OCI-LY1 (cell line): Measurements from ENCODE around the gene ZPR1.

Source experiments
- H2AFZ ChIP-seq: fragments of 200-600 bp; sonication (generic), shearing (Covaris generic); 2 replicates; pipeline ENCODE4 v1.6.0; 2014; ENCODE audit warnings: antibody characterized with exemption, mild to moderate bottlenecking, low read length
- H3F3A ChIP-seq: fragments of 200-600 bp; sonication (generic), shearing (Covaris generic); 2 replicates; pipeline ENCODE4 v1.6.0; 2014; ENCODE audit warnings: mild to moderate bottlenecking, antibody characterized with exemption, low read length, moderate library complexity; ENCODE audit not compliant: insufficient read depth
- H3K27ac ChIP-seq: fragments of 200-600 bp; sonication (generic); 2 replicates; pipeline ENCODE4 v1.5.1; 2014; ENCODE audit warnings: low read length, mixed run types, mild to moderate bottlenecking, low read depth; ENCODE audit not compliant: poor library complexity, severe bottlenecking
- H3K27me3 ChIP-seq: fragments of 200-600 bp; sonication (generic); 2 replicates; pipeline ENCODE4 v1.6.0; 2014; ENCODE audit warnings: antibody characterized with exemption, mild to moderate bottlenecking, low read length, moderate library complexity; ENCODE audit not compliant: insufficient read depth
- H3K36me3 ChIP-seq: fragments of 200-600 bp; sonication (generic); 2 replicates; pipeline ENCODE4 v1.6.1; 2014; ENCODE audit warnings: mild to moderate bottlenecking, antibody characterized with exemption, low read length, moderate library complexity, mixed read lengths; ENCODE audit not compliant: insufficient read depth
- H3K4me1 ChIP-seq: fragments of 200-600 bp; sonication (generic); 2 replicates; pipeline ENCODE4 v1.5.1; 2014; ENCODE audit warnings: mild to moderate bottlenecking, low read length, moderate library complexity; ENCODE audit not compliant: insufficient read depth, severe bottlenecking
- H3K4me2 ChIP-seq: fragments of 200-600 bp; sonication (generic), shearing (Covaris generic); 2 replicates; pipeline ENCODE4 v1.6.1; 2014; ENCODE audit warnings: low read length
- H3K4me3 ChIP-seq: fragments of 200-600 bp; sonication (generic); 2 replicates; pipeline ENCODE4 v1.5.1; 2014; ENCODE audit warnings: low read length, low read depth, mild to moderate bottlenecking, mixed read lengths; ENCODE audit not compliant: poor library complexity, severe bottlenecking
- H3K79me2 ChIP-seq: fragments of 200-600 bp; shearing (Covaris generic); 2 replicates; pipeline ENCODE4 v1.6.1; 2016; ENCODE audit warnings: mixed run types, low read length, mixed read lengths; ENCODE audit not compliant: insufficient read depth
- H3K9ac ChIP-seq: fragments of 200-600 bp; sonication (generic), shearing (Covaris generic); 2 replicates; pipeline ENCODE4 v1.6.1; 2014; ENCODE audit warnings: mild to moderate bottlenecking, low read length, mixed read lengths
- H3K9me2 ChIP-seq: fragments of 200-600 bp; sonication (generic), shearing (Covaris generic); 2 replicates; pipeline ENCODE4 v1.6.1; 2014; ENCODE audit warnings: low read depth, mild to moderate bottlenecking, low read length, mixed read lengths
- H3K9me3 ChIP-seq: fragments of 200-600 bp; shearing (Covaris generic); 2 replicates; pipeline ENCODE4 v1.6.1; 2014; ENCODE audit warnings: low read length, mixed read lengths
- H4K20me1 ChIP-seq: fragments of 200-600 bp; sonication (generic), shearing (Covaris generic); 2 replicates; pipeline ENCODE4 v1.6.0; 2016; ENCODE audit warnings: mild to moderate bottlenecking, low read length; ENCODE audit not compliant: insufficient read depth
- EZH2 ChIP-seq: fragments of 200-600 bp; sonication (generic), shearing (Covaris generic); IDR thresholded peaks from 2 replicates; pipeline ENCODE4 v1.8.0; 2017; ENCODE audit warnings: borderline replicate concordance, mixed run types, mild to moderate bottlenecking, antibody characterized with exemption, low read length, moderate library complexity, mixed read lengths
- TF ChIP-seq, protein P1 (sequence below): fragments of 200-600 bp; sonication (generic), shearing (Covaris generic); IDR thresholded peaks from 2 replicates; pipeline ENCODE4 v1.5.1; 2017; ENCODE audit warnings: mild to moderate bottlenecking, antibody characterized with exemption, low read length, moderate library complexity, mixed read lengths

The ZPR1 gene

DNA sequence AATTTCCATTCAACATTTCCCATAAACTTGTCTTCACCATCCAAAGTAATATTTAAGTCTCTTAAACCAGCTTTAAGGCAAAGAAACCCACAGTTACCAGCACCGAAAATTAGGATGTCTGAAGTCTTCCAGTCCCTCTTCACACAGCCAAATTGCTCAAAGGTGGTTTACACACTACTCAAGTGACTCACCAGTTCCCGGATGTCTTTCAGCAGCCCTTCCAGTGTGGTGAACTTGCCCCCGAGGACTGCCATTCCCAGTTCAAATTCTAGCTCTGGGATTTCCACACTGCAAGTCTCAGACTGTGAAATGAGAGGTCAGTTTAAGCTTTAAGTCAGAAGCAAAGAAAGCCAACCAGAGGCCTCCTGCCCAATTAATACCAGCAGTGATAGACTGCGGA is 5.1 kb downstream of the ZPR1 start:
- Histone ChIP-seq H4K20me1 (no peaks in the 10 kb centered on the region), H3K36me3 (peaks cover 85% of the 10 kb centered on the region), H3K4me3 (no peak overlapping the region), H3K9ac (no peak overlapping the region), H3K79me2 (peaks cover 10% of the 10 kb centered on the region; the same call in 1 of the 2 replicates), H3F3A (no peaks in the 10 kb centered on the region), H3K9me3 (no peaks in the 10 kb centered on the region), H3K27ac (no peak overlapping the region), H3K4me1 (peaks cover 10% of the 10 kb centered on the region), H2AFZ (no peak overlapping the region), H3K4me2 (no peak overlapping the region), H3K9me2 (no peaks in the 10 kb centered on the region), H3K27me3 (no peaks in the 10 kb centered on the region)
- TF ChIP-seq, protein P1, sequence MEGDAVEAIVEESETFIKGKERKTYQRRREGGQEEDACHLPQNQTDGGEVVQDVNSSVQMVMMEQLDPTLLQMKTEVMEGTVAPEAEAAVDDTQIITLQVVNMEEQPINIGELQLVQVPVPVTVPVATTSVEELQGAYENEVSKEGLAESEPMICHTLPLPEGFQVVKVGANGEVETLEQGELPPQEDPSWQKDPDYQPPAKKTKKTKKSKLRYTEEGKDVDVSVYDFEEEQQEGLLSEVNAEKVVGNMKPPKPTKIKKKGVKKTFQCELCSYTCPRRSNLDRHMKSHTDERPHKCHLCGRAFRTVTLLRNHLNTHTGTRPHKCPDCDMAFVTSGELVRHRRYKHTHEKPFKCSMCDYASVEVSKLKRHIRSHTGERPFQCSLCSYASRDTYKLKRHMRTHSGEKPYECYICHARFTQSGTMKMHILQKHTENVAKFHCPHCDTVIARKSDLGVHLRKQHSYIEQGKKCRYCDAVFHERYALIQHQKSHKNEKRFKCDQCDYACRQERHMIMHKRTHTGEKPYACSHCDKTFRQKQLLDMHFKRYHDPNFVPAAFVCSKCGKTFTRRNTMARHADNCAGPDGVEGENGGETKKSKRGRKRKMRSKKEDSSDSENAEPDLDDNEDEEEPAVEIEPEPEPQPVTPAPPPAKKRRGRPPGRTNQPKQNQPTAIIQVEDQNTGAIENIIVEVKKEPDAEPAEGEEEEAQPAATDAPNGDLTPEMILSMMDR, result no peak
- no peak for TF ChIP-seq EZH2

DNA sequence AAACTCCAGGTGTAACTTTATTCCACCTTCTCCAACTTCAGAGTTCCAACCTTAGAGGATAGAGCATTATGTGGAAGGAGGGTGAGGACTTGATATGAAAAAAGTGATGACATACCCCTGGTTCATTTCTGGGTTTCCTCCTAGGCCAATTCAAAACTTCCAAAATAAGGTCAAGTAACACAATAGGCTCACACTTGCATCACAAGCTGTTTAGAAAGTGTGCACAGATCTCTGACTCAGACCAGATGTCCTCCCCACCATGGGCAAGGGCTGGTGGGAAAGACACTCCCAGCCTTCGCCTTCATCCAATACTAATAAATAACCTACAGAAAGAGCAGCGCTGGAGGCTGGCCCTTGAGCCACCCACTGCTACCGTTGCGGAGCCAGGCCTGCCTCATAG is 9.3 kb downstream of the ZPR1 start:
- Histone ChIP-seq H3K4me3 (no peak overlapping the region), H3K27ac (no peak overlapping the region), H3K9ac (no peak overlapping the region), H3F3A (no peaks in the 10 kb centered on the region), H3K4me2 (no peak overlapping the region), H3K36me3 (peaks cover 74% of the 10 kb centered on the region), H4K20me1 (no peaks in the 10 kb centered on the region), H3K4me1 (peaks cover 10% of the 10 kb centered on the region), H3K9me3 (no peaks in the 10 kb centered on the region), H2AFZ (no peak overlapping the region), H3K9me2 (no peaks in the 10 kb centered on the region), H3K79me2 (no peaks in the 10 kb centered on the region), H3K27me3 (no peaks in the 10 kb centered on the region)
- TF ChIP-seq EZH2, result no peak
- TF ChIP-seq, protein P1, result no peak

DNA sequence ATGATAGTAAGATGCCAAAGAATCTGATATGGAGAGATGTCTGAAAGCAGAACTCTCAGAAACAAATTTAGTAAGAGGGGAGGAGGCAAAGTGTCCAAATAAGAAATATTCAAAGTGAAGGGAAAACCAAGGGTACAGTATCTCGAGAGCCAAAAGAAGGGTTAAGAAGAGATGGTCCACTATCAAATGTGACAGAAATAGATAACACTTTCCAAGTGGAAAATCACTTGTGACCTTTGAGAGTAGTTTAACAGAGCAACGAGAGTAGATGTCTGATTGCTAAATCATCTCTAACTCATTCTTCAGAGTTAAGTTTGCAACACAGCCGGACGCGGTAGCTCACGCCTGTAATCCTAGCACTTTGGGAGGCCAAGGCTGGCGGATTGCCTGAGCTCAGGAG is 10.8 kb downstream of the ZPR1 start:
- H3K9me3 ChIP-seq, result no peaks in the 10 kb centered on the region
- no peak overlapping the region for H3K9ac ChIP-seq
- no peak overlapping the region for H3K4me3 ChIP-seq
- H3K9me2 ChIP-seq, result no peaks in the 10 kb centered on the region
- no peak overlapping the region for H3K4me2 ChIP-seq
- H3K36me3 ChIP-seq, result peaks cover 59% of the 10 kb centered on the region
- H3K4me1 ChIP-seq, result peaks cover 14% of the 10 kb centered on the region
- H4K20me1 ChIP-seq, result no peaks in the 10 kb centered on the region
- H3K79me2 ChIP-seq, result peaks cover 3% of the 10 kb centered on the region
- no peak overlapping the region for H2AFZ ChIP-seq
- H3K27me3 ChIP-seq, result no peaks in the 10 kb centered on the region
- no peaks in the 10 kb centered on the region for H3F3A ChIP-seq
- no peak for TF ChIP-seq EZH2
- TF ChIP-seq, protein P1, result no peak
- no peak overlapping the region for H3K27ac ChIP-seq
